Measurements from ENCODE around the gene NXPH2. TPM values are rescaled to one million over a fixed set of nuclear protein-coding genes. Genes with fewer than 3 reads are reported as not detected.

NXPH2 gene
- total RNA-seq, 1 experiment from 2014 or later, result 1.8 TPM

DNA sequence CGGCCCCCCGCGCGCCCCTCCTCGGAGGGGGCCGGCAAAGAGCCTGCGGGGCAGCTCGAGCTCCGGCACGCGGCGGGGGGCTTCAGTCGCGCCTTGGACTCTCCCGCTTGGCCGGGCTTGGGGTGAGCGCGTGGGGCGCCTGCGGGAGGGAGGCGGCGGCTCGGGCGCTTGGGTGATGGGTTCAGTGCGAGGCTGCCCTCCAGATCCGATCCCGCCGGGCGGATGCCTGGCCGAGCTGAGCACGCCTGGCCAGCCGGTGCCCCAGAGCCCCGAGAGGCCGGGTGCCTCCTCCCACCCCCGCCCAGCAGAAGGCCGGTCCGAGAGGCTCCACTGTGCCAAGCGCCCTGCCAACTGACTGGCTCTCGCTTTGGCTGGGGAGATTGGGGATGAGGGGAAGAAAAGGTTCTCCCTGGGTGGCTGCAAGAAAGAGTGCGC is 273 bp upstream of the NXPH2 start:
- WGBS (ENCODE audit: extremely low coverage, insufficient read length, low lambda C conversion rate), result no CpG with 5 or more reads among the region's 40 CpGs
- peak overlapping the region; percentile 83 for H3K14ac ChIP-seq (ENCODE audit: insufficient read depth, low read length)
- H3K27me3 ChIP-seq (ENCODE audit: insufficient read depth, low read length), result peaks cover 17% of the 10 kb centered on the region; the same call in 1 of the 2 replicates
- H3K4me1 Mint-ChIP-seq, result peaks cover 40 to 45% of the 10 kb centered on the region in 2 experiments
- H3K4me3 Mint-ChIP-seq, result peak overlapping the region; percentile 66 to 83
- peaks cover 2% of the 10 kb centered on the region; the same call in 1 of the 2 replicates for H3K4me1 ChIP-seq (ENCODE audit: insufficient read depth, low read length)
- no peaks in the 10 kb centered on the region for H3K79me2 ChIP-seq (ENCODE audit: insufficient read depth, low read length)
- peaks cover 71% of the 10 kb centered on the region for H3K27me3 Mint-ChIP-seq (ENCODE audit: low read depth)
- H3K56ac ChIP-seq (ENCODE audit: insufficient read length, low read depth, low read length), result no peak overlapping the region
- no peak overlapping the region for H2BK120ac ChIP-seq (ENCODE audit: low read depth, low read length, poor library complexity, severe bottlenecking)
- no peak overlapping the region for H4K91ac ChIP-seq (ENCODE audit: insufficient read length, low read depth, low read length)
- no peaks in the 10 kb centered on the region; a peak in 2 of 7 replicates for H3K36me3 Mint-ChIP-seq (ENCODE audit: insufficient read depth in 1 of 3, low read depth in 3 of 3)
- H4K20me1 ChIP-seq (ENCODE audit: control insufficient read depth, insufficient read depth, insufficient read length), result no peaks in the 10 kb centered on the region
- H3K9me3 Mint-ChIP-seq, result no peaks in the 10 kb centered on the region; a peak in 1 of 5 replicates
- H4K5ac ChIP-seq (ENCODE audit: insufficient read length, low read depth, low read length), result no peak overlapping the region
- no peak for DNase-seq
- no peak overlapping the region for H4K8ac ChIP-seq (replicated peaks; ENCODE audit: insufficient read length, low read depth, low read length)
- no peak overlapping the region for H3K9ac ChIP-seq (ENCODE audit: extremely low read depth, insufficient read length, low read length)
- no peak overlapping the region for H3K18ac ChIP-seq (ENCODE audit: insufficient read length, low read depth, low read length)
- no peak overlapping the region for H3K27ac ChIP-seq (ENCODE audit: insufficient read length, low read depth, low read length)
- H3T11ph ChIP-seq (ENCODE audit: low read length), result no peak overlapping the region
- peak overlapping the region; percentile 57; the same call in 1 of the 2 replicates for H2BK15ac ChIP-seq (ENCODE audit: low read depth, low read length)
- no peak overlapping the region for H2BK12ac ChIP-seq (ENCODE audit: insufficient read length, low read depth, low read length)
- no peak overlapping the region for H2BK20ac ChIP-seq (ENCODE audit: low read depth, low read length, poor library complexity, severe bottlenecking)
- H3K4me2 ChIP-seq (ENCODE audit: insufficient read depth, insufficient read length, low read length), result peak overlapping the region; percentile 82
- no peak overlapping the region for H3K4ac ChIP-seq (ENCODE audit: low read depth, low read length)
- H3K9me3 ChIP-seq (ENCODE audit: control insufficient read depth, low read depth, low read length), result no peaks in the 10 kb centered on the region
- H2AFZ ChIP-seq (ENCODE audit: low read length), result no peak overlapping the region
- no peak overlapping the region for H2AK5ac ChIP-seq (ENCODE audit: insufficient read length, low read length)
- TF ChIP-seq CTCF (conservative IDR thresholded peaks at IDR 0.05), result no peak
- no peak overlapping the region for H3K23ac ChIP-seq (ENCODE audit: insufficient read length, low read depth, low read length)
- H3K23me2 ChIP-seq (ENCODE audit: insufficient read length, low read depth, low read length, poor library complexity, severe bottlenecking), result peaks cover 25% of the 10 kb centered on the region
- H3K79me1 ChIP-seq (ENCODE audit: insufficient read depth, low read depth, low read length, poor library complexity, severe bottlenecking), result no peaks in the 10 kb centered on the region
- no peak overlapping the region for H3K27ac Mint-ChIP-seq
- H2BK5ac ChIP-seq (ENCODE audit: insufficient read length, low read length), result no peak overlapping the region
